Gastroesophageal sphincter (tissue), 3 donors: ENCODE data around the gene VPS13D.

ENCODE experiments used
- EP300 ChIP-seq: sonication (generic); formaldehyde crosslinking; IDR thresholded peaks from one replicate; pipeline ENCODE4 v1.6.1; 2017; ENCODE audit warnings: antibody characterized with exemption, mild to moderate bottlenecking
- POLR2AphosphoS5 ChIP-seq: sonication (generic); formaldehyde crosslinking; IDR thresholded peaks from one replicate; pipeline ENCODE4 v1.6.1; 2017; ENCODE audit warnings: antibody characterized with exemption
- TF ChIP-seq, protein P1 (sequence below), 4 experiments: fragments of 200-600 bp in 2 of 4; fragments of 450-650 bp in 2 of 4; sonication (generic) in 1 of 4; IDR thresholded peaks; one replicate each; pipeline ENCODE4 v1.5.1; 2017 to 2019; ENCODE audit warnings: antibody characterized with exemption in 4 of 4, mild to moderate bottlenecking in 2 of 4, moderate library complexity in 2 of 4

DNA sequence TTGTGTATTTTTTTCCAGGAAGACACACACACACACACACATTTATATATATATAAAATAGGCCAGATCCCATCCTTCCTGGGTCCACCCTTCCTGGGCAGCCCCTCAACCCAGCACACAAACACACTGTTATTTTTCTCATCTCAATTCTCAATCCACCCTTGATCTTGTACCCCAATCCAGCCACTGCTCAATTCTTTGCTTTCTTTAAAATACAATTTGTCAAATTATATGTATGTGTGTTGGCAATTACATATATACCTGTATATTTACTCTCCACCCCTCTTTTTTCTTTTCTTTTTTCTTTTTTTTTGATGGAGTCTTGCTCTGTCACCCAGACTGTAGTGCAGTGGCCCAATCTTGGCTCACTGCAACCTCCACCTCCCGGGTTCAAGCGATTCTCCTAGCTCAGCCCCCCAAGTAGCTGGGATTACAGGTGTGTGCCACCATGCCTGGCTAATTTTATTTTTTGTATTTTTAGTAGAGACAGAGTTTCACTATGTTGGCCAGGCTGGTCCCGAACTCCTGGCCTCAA lies 299.9 kb downstream of the VPS13D start:
- TF ChIP-seq, protein P1, sequence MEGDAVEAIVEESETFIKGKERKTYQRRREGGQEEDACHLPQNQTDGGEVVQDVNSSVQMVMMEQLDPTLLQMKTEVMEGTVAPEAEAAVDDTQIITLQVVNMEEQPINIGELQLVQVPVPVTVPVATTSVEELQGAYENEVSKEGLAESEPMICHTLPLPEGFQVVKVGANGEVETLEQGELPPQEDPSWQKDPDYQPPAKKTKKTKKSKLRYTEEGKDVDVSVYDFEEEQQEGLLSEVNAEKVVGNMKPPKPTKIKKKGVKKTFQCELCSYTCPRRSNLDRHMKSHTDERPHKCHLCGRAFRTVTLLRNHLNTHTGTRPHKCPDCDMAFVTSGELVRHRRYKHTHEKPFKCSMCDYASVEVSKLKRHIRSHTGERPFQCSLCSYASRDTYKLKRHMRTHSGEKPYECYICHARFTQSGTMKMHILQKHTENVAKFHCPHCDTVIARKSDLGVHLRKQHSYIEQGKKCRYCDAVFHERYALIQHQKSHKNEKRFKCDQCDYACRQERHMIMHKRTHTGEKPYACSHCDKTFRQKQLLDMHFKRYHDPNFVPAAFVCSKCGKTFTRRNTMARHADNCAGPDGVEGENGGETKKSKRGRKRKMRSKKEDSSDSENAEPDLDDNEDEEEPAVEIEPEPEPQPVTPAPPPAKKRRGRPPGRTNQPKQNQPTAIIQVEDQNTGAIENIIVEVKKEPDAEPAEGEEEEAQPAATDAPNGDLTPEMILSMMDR (IDR thresholded peaks at IDR 0.05), result no peak
- TF ChIP-seq POLR2AphosphoS5 (no peak), EP300 (no peak)
